ENCODE data around the gene EPHA6.

DNA sequence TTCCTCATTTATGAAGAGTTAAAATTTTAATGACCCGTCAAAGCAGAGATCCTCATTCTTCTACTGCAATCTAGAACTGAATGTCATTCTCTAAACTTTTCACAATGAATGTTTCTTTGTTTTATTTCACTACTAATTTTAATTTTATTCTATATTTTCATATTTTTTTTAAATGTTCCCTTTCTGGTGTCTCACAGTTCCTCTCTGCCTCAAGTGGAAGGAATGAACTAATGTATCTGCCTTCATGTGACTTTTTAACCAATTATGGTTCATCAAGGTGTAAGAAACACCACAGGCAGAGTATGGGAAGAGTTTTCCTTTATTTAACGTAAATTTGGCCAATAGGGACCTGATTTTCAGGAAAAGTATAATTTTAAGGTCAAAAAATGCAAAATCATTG is 441.7 kb downstream of the EPHA6 start:
- no peak for TF ChIP-seq CTCF (IDR thresholded peaks at IDR 0.05)
- no peak for TF ChIP-seq POLR2A (IDR thresholded peaks at IDR 0.05)
